Hindlimb muscle (tissue), 1 donor: ENCODE measurements around the gene DIDO1. TPM values are rescaled to one million over a fixed set of nuclear protein-coding genes. Genes with fewer than 3 reads are reported as not detected.
A peak's percentile ranks its signal among the peaks of the same experiment; 100 is the strongest.

ENCODE experiments used
- DNase-seq: peaks from one replicate; pipeline ENCODE4 v3.0.0-alpha.2; 2013
- polyA plus RNA-seq: library from polyadenylated mRNA; unstranded; fragments of 120-200 nt; gene quantifications from one replicate; pipeline ENCODE4 v1.2.1, GENCODE V29; 2013; ENCODE audit not compliant: insufficient read length

DIDO1 gene
- polyA plus RNA-seq, 1 donor, result 40.0 TPM

DNA sequence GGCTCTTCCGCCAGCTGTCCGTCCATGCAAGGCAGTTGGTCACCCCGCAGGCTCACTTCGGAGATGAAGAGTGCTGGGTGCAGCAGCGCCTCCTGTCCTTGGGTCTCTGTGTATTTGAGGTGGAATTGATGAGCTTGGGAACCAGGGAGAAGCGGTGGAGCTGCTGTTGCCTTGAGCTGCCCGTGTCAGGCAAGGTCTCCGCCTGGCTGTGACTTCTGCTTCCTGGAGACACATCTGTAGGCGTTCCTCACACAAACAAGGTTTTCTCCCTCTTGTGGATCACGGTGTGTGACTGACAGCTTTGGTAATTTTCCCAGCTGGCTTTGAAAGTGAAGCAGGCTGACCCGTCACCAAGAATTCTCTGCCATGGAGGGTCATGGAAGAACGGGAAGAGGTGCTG lies 23.7 kb upstream of the DIDO1 start:
- no peak for DNase-seq

- no peak for DNase-seq
Measured at GRCh38 chr20:62949153-62949821, 23.0 kb upstream of the DIDO1 start.

DNA sequence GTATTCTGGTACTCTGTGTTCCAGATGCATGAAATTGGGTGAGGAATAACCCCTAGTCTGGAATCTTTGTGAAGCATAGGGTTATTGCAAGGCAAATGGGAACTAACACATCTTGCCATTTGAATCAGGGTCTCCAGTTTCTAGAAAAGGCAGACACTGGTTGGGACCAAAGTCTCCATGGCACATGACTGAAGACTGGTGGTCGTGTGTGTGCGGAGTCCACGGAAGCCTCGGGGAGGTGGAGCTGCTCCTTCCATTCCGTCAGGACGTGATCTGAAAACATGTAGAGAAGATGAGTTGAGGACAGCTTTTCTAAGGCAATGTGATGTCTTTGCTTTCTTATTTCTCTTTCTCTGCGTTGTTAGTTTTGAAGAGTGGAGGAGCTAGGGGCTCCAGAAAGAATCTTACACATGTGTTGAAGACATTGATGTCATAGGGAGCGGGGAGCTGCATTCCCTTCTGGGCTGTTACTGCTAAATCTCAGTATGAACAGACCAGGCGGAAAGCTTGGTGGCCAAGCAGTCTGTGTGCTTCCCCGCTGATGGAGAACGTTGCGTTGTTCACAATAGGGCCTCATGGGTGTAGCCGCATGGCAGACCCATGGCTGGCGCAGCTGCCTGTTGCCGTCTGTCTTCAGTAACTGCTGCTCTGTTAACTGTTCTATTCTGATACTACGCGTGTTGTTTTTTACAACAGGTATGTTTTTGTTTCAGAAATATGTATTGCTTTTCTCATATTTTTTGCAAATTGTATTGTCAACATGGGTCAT lies 21.4 kb upstream of the DIDO1 start:
- no peak for DNase-seq

- no peak for DNase-seq
Measured at GRCh38 chr20:62946918-62947317, 20.6 kb upstream of the DIDO1 start.

GRCh38 chr20:62945771-62946339 lies 19.6 kb upstream of the DIDO1 start:
- no peak for DNase-seq

- no peak for DNase-seq
Measured at GRCh38 chr20:62944746-62945145, 18.4 kb upstream of the DIDO1 start.

DNA sequence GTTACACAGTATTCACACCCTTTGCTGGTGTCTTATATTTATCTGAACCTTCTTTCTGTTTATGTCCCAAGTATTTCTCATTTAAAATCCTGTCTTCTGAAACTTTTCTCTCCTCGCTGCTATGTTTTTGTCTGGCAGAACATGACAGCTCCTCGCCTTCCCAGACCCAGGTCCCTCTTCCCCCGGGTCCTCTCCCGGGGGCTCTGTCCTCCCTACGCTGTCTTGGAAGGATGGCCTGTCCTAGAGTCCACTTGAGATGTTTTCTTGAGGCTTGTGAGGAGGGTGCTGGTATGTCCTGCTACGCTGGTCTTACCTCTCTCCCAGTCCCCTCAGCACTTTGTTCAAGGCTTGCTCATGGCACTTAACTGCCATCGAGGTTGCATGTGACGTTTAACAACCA lies 17.9 kb upstream of the DIDO1 start:
- DNase-seq, result no peak

GRCh38 chr20:62943396-62943795 lies 17.1 kb upstream of the DIDO1 start:
- DNase-seq, result no peak

DNA sequence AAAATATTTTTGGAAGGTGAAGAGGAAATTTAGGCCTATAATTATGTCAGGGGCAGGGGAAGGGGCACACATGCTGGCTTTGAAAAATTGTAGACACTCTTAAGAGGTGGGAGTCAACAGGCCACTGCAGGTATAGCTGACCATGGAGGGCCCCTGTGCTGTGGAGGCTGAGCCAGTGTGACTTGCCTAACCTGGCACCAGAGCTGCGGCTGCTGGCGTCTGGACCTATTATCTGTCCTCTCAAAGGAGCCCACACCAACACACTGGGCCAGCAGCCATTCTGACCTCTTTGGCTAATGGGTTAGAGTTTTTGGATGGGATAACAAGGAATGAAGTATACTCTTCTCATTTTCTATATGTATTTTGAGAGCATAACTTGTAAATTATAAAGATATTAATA lies 16.2 kb upstream of the DIDO1 start:
- no peak for DNase-seq

GRCh38 chr20:62941792-62942191 lies 15.5 kb upstream of the DIDO1 start:
- DNase-seq, result no peak

DNA sequence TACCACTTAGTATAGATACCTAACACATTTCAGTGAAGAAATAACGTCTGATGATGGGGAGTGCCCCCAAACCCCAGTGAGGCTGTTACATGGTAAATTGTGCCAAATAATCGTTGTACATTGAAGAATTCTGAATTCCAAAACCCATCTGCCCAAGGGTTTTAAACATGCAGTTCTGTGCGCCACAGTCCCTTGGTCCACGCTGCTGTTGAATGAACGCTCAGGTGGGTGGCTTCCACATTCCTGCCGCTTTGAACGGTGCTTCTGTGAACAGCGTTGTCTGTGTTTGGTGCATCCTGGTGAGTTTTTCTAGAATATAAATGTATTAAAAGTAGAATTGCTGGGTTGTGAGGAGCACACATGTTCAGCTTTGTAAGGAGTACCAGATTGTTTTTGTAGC lies 14.6 kb upstream of the DIDO1 start:
- no peak for DNase-seq

DNA sequence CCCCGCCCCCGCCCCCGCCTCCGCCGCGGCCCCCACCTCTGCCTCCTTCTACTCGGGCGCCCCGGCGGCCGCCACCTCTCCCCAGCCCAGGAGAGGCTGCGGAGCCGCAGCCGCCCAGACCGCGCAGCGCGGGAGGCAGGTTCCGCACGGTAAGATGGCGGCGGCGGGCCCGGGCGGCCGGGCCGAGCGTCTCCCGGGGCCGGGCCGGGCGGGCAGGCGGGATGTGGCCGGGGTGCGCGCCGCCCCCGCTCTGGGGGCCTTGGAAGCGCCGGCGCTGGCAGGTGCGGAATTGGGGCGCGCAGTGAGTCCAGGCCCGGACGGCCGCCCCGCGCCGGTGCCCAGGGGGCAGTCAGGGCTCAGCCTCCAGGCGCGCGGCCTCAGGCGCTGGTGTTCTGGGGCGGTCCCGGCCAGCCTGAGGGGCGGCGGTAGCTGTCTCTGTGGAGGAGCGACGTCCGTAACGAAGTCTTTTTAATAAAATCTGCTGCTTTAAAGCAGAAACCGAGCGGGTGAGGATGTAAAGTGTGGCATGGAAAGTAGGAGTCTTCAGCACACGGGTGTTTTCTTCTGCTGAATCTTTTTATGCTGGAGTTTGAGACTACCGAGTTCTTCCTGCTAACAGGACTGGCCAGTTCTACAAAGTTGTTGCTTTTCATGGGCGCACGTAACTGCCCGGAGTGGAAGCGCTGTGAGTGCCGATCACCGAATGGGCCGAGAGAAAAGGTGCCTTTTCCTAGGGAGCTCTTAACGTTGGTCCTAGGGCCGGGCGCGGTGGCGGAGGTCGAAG lies 12.0 kb upstream of the DIDO1 start, which contains the start of gene GID8:
GID8 (plus strand) TSS at position 43 of the 784 bp plus-strand sequence. CDS start 3,356 bp downstream, outside the sequence.
- DNase-seq, result peak; percentile 57

DNA sequence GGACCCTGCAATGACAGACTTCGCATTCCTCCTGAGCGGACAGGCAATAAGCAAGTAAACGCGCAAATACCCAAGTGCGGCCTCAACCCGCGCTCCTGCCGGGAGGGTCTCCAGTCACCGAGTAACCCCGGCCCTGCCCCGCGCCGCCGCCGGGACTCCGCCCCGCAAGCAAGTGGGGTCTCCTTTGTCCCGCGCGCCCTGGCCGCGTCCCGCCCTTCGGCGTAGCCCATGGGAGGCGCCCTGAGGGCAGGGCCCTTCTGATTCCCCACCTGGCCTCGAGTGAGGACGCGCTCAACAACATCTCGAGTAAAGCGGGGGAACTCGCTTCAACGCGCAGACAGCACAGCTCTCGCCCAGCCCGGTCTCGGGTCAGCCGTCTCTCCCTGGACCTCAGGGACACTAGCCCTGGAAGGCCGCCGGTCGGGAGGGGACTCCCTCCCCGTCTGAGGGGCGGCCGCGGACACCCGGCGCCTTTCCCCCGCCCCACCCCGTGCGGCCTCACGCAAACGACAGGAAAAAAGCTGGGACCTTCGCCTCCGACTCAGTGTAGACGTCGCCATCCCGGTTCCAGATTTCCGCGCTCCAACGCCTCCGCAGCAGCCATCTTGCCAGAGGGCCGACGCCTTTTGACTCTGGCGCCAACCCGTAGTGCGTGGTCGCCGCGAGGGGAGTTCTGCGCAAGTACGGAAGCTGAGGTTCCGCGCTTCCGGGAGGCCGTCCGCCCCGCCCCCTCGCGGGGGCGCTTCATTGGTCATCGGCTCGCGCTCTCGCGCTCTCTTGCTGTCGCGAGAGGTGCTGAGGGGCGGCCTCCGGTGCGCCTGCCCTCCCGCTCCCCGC lies 11.2 kb upstream of the DIDO1 start:
- peak; percentile 98 for DNase-seq

DNA sequence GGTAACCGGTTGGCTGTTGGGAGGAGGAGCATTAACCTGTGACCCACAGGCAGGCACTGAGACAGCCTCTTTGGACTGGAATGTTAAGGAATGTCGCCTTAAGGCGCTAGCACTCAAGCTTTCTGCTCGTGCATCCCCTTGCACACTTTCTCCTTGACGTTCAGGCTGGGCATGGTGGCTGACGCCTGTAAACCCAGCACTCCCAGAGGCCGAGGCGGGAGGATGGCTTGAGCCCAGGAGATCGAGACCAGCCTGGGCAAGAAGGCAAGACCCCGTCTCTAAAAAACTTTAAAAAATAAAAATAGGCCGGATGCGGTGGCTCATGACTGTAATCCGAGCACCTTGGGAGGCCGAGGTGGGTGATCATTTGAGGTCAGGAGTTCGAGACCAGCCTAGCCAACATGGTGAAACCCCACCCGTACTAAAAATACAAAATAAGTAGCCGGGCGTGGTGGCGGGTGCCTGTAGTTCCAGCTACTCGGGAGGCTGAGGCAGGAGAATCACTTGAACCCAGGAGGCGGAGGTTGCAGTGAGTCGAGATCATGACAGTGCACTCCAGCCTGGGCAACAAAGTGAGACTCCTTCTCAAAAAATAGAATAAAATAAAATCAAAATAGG lies 9.8 kb upstream of the DIDO1 start:
- no peak for DNase-seq

- DNase-seq, result no peak
Measured at GRCh38 chr20:62935204-62935967, 9.1 kb upstream of the DIDO1 start.

DNA sequence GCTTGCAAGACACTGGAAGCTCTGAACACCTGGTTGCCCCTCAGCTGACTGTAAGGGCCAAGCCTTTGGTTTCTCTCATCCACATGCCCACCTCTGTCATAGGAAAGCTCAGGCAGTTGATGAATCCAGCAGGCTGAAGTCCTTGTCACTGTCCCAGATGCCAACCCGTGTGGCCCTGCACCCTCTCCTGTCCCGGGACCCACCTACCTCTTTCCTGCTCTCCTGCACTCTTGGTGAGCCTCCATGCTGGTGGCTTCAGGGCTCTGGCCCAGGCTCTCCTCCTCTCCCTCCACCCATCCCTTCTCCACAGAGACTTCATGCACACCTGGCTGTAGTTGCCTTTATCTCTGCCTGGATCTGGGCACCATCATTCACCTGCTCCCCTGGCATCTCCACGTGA lies 7.7 kb upstream of the DIDO1 start:
- DNase-seq, result no peak

DNA sequence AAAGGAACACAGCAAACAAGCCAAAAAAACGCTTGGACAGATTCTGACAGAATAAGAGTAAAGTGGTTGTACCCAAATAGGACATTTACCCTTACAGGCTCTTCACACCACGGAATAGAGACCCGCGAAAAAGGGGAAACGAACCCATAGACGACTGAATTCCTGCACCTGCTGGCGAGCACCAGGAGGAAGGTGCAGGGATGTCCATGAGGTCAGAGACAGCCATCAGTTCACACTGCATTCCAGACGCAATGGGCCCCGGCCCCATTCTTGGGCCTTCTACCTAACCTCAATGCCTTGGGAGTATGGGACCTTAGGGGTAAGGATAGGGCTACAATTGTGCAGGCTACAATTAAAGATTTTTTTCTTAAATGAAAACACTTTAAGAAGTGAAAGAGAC lies 5.2 kb upstream of the DIDO1 start:
- DNase-seq, result no peak

DNA sequence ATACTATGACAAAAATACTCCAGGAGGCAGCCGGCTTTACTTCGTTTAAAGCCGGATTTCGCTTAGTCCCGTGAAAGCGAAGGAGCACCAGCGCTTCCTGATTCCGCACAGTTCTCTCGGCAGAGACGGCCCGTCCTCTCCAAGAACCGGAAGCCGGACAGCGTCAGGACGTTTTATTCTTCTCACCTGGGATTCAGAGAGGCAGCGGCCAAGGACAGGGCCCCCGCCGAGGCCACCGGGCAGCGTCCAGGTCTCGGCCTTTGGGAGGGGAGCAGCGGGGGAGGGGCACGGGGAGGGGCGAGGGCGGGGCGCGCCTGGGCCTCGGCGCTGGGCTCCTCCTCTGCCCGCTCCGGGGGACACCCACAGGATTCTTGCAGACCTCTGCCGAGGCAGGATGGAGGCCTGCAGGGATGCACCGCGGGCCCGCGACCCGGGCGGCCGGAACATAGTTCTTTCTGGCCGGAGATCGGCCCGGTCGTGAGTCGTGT lies 2.8 kb upstream of the DIDO1 start:
- peak; percentile 63 for DNase-seq

GRCh38 chr20:62928246-62928939 lies 2.1 kb upstream of the DIDO1 start:
- DNase-seq, result no peak

- DNase-seq, result no peak
Measured at GRCh38 chr20:62927128-62927705, 912 bp upstream of the DIDO1 start.
